Measurements from ENCODE around the gene MCTP2. TPM values are rescaled to one million over a fixed set of nuclear protein-coding genes. Genes with fewer than 3 reads are reported as not detected.

MCTP2 gene
- polyA plus RNA-seq, 1 experiment, result 9.5 TPM

DNA sequence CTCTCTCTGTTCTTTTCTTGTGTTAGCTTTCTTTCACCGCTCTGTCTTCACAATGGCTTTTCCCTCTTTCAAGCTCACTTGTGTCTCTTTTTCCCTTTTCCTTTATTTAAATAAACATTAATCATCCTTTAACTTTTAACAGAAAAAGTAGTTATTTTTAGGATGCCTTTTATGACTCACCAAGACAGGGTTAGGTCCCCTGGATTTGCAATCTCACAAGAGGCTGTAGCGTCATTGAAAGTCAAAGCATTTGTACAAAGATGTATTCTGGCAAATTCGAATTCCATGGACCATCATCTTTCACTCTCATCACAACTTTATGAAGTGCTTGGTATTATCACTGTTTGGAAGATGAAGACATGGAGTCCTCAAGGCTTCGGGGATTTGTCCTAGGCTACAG is 34.8 kb upstream of the MCTP2 start:
- CTCF ChIA-PET, result interaction anchor here (0.7 kb wide), 1 partner anchor 17 kb away, joined by 3 read pairs; no protein-coding TSS in a partner anchor
- Histone ChIP-seq H3K27me3 (ENCODE audit: control insufficient read depth, insufficient read depth, low read length) (no peaks in the 10 kb centered on the region), H3K36me3 (ENCODE audit: control insufficient read depth, insufficient read depth, low read length) (no peaks in the 10 kb centered on the region), H3K4me3 (ENCODE audit: low read depth, low read length) (no peak overlapping the region)
- TF ChIP-seq, protein P1, sequence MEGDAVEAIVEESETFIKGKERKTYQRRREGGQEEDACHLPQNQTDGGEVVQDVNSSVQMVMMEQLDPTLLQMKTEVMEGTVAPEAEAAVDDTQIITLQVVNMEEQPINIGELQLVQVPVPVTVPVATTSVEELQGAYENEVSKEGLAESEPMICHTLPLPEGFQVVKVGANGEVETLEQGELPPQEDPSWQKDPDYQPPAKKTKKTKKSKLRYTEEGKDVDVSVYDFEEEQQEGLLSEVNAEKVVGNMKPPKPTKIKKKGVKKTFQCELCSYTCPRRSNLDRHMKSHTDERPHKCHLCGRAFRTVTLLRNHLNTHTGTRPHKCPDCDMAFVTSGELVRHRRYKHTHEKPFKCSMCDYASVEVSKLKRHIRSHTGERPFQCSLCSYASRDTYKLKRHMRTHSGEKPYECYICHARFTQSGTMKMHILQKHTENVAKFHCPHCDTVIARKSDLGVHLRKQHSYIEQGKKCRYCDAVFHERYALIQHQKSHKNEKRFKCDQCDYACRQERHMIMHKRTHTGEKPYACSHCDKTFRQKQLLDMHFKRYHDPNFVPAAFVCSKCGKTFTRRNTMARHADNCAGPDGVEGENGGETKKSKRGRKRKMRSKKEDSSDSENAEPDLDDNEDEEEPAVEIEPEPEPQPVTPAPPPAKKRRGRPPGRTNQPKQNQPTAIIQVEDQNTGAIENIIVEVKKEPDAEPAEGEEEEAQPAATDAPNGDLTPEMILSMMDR (IDR thresholded peaks at IDR 0.05; ENCODE audit: insufficient read depth, low read depth, low read length), result no peak
- no peak for DNase-seq (ENCODE audit: low read depth)
- POLR2A ChIA-PET, result no interaction called here

DNA sequence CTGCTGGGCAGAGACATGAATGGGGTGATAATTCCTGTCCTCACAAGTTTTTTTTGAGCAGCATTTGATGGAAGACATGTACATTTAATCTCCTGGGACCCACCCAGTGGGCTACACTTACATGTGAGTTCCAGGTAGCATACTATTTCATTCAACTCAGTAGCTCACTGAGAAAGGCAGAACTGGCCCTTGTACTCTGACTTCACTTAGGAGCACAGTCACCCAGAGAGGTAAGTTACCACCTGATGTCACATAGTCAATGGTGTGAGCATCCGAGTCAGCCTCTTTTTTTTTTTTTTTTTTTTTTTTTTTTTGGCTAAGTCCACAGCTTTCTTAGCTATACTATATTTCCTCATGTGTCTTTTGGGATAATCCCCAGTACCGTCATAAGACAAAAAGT is 32.7 kb upstream of the MCTP2 start:
- ChIA-PET POLR2A (no interaction called here), CTCF (interaction anchor here (1.0 kb wide), 1 partner anchor 136 kb away, joined by 3 read pairs; no protein-coding TSS in a partner anchor)

DNA sequence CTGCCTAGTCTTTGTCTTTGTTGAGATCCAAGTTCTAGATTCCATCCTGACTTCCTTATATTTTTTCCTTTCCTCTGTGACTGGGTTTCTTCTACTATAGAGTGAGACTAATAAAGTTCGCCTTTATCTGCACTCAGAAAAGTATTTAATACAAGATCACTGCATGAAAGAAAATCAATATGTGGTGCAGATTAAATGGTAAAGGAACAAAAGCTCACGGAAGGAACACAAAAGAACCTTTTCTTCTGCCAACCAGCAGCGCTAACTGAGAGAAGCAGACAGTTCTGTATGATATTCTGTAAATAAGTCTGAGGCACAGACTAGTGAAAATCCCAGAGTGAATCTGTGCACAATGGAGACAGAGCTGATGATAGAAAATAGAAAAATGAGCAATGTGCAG is 31.6 kb upstream of the MCTP2 start:
- CTCF ChIA-PET, result no interaction called here
- Histone ChIP-seq H3K27me3 (ENCODE audit: control insufficient read depth, insufficient read depth, low read length) (no peaks in the 10 kb centered on the region), H3K36me3 (ENCODE audit: control insufficient read depth, insufficient read depth, low read length) (no peaks in the 10 kb centered on the region), H3K4me3 (ENCODE audit: low read depth, low read length) (no peak overlapping the region)
- TF ChIP-seq, protein P1 (IDR thresholded peaks at IDR 0.05; ENCODE audit: insufficient read depth, low read depth, low read length), result no peak
- no peak for DNase-seq (ENCODE audit: low read depth)
- POLR2A ChIA-PET, result interaction anchor here (0.7 kb wide), 1 partner anchor 17 kb away, joined by 4 read pairs; no protein-coding TSS in a partner anchor

More for the DNA sequence above, 32.7 kb upstream of the MCTP2 start:
- Histone ChIP-seq H3K4me3 (ENCODE audit: low read depth, low read length) (no peak overlapping the region), H3K36me3 (ENCODE audit: control insufficient read depth, insufficient read depth, low read length) (no peaks in the 10 kb centered on the region), H3K27me3 (ENCODE audit: control insufficient read depth, insufficient read depth, low read length) (no peaks in the 10 kb centered on the region)
- TF ChIP-seq, protein P1 (IDR thresholded peaks at IDR 0.05; ENCODE audit: insufficient read depth, low read depth, low read length), result no peak
- no peak for DNase-seq (ENCODE audit: low read depth)

DNA sequence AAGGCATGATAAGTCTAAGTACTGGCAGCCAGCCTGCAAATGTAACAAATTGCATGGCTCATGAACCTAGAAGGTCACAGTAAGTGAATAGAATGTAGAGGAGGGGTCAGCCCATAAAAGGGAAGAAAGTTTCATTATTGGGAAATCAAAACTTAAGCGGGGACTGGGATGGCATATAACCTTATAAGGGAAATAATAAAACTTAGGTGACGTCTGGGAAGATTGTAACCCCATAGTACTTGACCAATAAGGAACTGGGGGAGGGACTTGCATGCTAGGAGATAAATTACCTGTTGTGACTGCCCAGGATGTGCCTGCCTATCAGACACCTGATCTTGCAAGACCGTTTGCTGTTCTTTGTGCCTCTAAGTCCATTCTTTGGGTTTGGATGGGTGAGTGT is 28.1 kb upstream of the MCTP2 start:
- TF ChIP-seq, protein P1 (IDR thresholded peaks at IDR 0.05; ENCODE audit: insufficient read depth, low read depth, low read length), result no peak
- Histone ChIP-seq H3K4me3 (ENCODE audit: low read depth, low read length) (no peak overlapping the region), H3K36me3 (ENCODE audit: control insufficient read depth, insufficient read depth, low read length) (no peaks in the 10 kb centered on the region), H3K27me3 (ENCODE audit: control insufficient read depth, insufficient read depth, low read length) (no peaks in the 10 kb centered on the region)
- CTCF ChIA-PET, result no interaction called here
- POLR2A ChIA-PET, result no interaction called here
- DNase-seq (ENCODE audit: low read depth), result no peak

DNA sequence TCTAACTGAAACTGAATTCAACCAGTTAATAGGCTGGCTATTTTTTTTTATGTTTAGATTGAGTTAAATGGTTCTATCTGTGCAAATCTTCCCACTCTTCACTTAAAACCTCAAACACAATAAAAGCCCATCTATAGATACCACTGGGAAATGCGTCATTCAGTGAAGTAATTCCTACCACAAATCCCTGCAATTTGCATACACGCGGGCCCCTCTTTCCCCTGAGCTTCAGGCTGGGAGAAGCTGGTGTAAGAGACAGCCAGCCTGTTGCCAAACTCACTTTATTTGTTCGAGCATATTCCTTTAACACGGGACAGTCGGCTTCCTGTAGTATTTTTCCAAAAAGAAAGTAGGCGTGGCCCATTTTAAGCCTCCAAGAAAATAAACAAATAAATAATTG is 26.0 kb upstream of the MCTP2 start:
- ChIA-PET POLR2A (interaction anchor here (0.7 kb wide), 1 partner anchor 1177 kb away, joined by 5 read pairs; no protein-coding TSS in a partner anchor), CTCF (no interaction called here)
- Histone ChIP-seq H3K4me3 (ENCODE audit: low read depth, low read length) (no peak overlapping the region), H3K36me3 (ENCODE audit: control insufficient read depth, insufficient read depth, low read length) (no peaks in the 10 kb centered on the region), H3K27me3 (ENCODE audit: control insufficient read depth, insufficient read depth, low read length) (no peaks in the 10 kb centered on the region)
- DNase-seq (ENCODE audit: low read depth), result no peak
- TF ChIP-seq, protein P1 (IDR thresholded peaks at IDR 0.05; ENCODE audit: insufficient read depth, low read depth, low read length), result no peak

All from BJ (cell line).